ENCODE results near the gene ALDOA.

ALDOA gene

GRCh38 chr16:30116291-30117207 lies 51.0 kb downstream of the ALDOA start:
- DNase-seq (ENCODE audit: low spot score): no peak

GRCh38 chr16:30117768-30118167 lies 52.2 kb downstream of the ALDOA start:
- DNase-seq (ENCODE audit: low spot score): no peak

GRCh38 chr16:30119428-30119827 lies 53.9 kb downstream of the ALDOA start:
- no peak for DNase-seq (ENCODE audit: low spot score)

Measured in COLO829 (cell line).